Fibroblast of the aortic adventitia (primary cell): Measurements from ENCODE around the gene HLA-G. TPM values are rescaled to one million over a fixed set of nuclear protein-coding genes. Genes with fewer than 3 reads are reported as not detected.
A peak's percentile ranks its signal among the peaks of the same experiment; 100 is the strongest.

Experiments used
- DNase-seq: peaks from one replicate; pipeline ENCODE4 v3.0.0-alpha.2; 2010; ENCODE audit warnings: low read depth
- H3K4me3 ChIP-seq: 2 replicates; pipeline ENCODE4 v1.5.1; 2011; ENCODE audit warnings: low read depth, mild to moderate bottlenecking, control low read depth, low read length, moderate library complexity
- CTCF ChIP-seq: IDR thresholded peaks from 2 replicates; pipeline ENCODE4 v1.5.1; 2011; ENCODE audit warnings: mild to moderate bottlenecking, low read length, control low read depth, inconsistent platforms; ENCODE audit not compliant: insufficient read depth
- total RNA-seq: library from RNA; depleted of rRNA; stranded (reverse); fragments of >200 nt; gene quantifications from 2 replicates; pipeline ENCODE4 v1.2.3, GENCODE V29; 2012; ENCODE audit warnings: low replicate concordance

The HLA-G gene
- total RNA-seq, 1 donor: not detected

DNA sequence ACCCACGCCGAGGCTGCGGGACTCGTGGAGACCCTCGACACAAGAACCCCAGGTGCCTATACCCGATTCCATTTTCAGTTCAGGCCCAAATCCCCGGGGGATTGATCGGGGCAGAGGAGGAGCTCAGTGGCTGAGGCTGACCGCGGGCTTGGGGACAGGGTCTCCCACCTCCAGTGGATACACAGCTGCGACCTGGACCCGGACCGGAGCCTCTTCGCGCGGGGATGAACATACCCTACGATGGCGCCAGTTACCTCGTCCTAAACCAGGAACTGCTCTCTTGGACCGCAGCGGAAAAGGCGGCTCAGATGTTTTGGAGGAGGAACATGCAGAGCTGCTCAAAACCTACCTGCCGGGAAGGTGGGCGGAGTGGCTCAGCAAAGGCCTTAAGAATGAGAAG lies 27.4 kb upstream of the HLA-G start:
- no peak for TF ChIP-seq CTCF
- DNase-seq: no peak
- no peak overlapping the region for H3K4me3 ChIP-seq

- DNase-seq: no peak
- TF ChIP-seq CTCF: no peak
- H3K4me3 ChIP-seq: no peak overlapping the region
These were observed 21.2 kb upstream of the HLA-G start for GRCh38 chr6:29806387-29806786.

DNA sequence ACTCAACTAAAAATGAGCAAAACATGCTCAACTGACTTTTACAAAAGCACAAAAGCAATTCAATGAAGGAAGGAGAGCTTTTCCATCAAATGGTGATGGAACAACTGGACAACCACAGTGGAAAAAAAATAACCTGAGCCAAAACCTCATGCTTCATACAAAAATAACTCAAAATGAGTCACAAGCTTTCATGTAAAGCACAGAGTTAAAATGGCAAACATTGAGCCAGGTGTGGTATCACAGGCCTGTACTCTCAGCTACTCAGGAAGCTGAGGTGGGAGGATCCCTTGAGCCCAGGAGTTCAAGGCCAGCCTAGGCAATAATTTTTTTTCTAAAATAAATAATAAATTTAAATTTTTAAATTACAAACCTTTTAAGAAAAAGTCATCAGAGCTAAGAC lies 18.4 kb upstream of the HLA-G start:
- no peak for DNase-seq
- no peak overlapping the region for H3K4me3 ChIP-seq
- no peak for TF ChIP-seq CTCF

- TF ChIP-seq CTCF: no peak
- no peak overlapping the region for H3K4me3 ChIP-seq
- no peak for DNase-seq
These were observed 17.3 kb upstream of the HLA-G start for GRCh38 chr6:29810371-29810770.

DNA sequence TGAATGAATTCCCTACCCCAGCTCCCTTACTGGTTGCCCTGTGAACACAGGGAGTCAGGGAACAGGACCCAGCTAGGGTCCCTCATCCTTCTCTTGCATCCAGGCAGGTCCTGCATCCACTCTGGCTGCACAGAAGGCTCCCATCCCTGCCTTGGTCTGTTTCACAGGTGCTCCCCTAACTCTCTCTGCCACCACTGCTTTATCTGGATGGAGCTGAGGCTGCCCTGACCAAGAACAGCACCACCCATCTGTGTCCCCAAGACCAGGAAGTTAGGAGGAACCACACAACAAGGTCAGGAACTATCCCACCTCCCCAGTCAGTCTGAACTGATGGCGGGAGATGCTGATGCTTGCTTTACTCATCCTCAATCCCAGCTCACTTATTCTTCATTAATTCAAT lies 16.2 kb upstream of the HLA-G start:
- DNase-seq: no peak
- no peak for TF ChIP-seq CTCF
- H3K4me3 ChIP-seq: no peak overlapping the region

GRCh38 chr6:29813066-29813465 lies 14.6 kb upstream of the HLA-G start:
- TF ChIP-seq CTCF: no peak
- no peak overlapping the region for H3K4me3 ChIP-seq
- no peak for DNase-seq

DNA sequence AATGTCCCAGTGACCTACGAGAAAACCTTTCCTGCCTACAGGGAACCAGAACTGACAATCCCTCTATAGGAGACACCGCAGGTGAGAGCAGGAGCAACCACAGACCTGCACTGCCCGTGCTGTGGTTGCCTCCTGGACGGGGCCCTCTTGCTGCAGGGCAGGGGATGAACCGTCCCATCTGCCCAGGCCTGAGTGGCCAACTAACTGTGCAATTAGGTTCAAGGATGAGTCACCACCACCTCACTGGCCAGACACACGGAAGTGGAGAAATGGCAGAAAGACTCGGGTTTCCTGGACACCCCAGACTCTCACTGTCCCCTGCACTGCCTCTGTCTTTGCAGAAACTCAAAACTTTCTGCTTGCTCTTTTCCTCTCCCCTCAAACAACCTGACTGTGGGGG lies 13.8 kb upstream of the HLA-G start:
- H3K4me3 ChIP-seq: no peak overlapping the region
- no peak for TF ChIP-seq CTCF
- DNase-seq: peak; percentile 4
